Upper lobe of left lung (tissue), 6 donors: ENCODE data around the gene VCAM1. TPM values are rescaled to one million over a fixed set of nuclear protein-coding genes. Genes with fewer than 3 reads are reported as not detected.

ENCODE experiments used
- ATAC-seq, 2 donors: fragments of 200-7000 bp; cut with Tn5 transposase; one replicate each; pipeline ENCODE4 v1.9.1; 2022; ENCODE audit warnings: mild to moderate bottlenecking in 2 of 2, moderate library complexity in 2 of 2; ENCODE audit not compliant: low FRiP score in 2 of 2
- DNase-seq, 2 donors: peaks; one replicate each; pipeline ENCODE4 v3.0.0-alpha.2; 2019 to 2020
- H3K27ac ChIP-seq, 4 donors: fragments of 200-600 bp; sonication (generic); one replicate each; pipeline ENCODE4 v1.5.1; 2016 to 2019
- H3K27me3 ChIP-seq, 4 donors: fragments of 200-600 bp; sonication (generic); one replicate each; pipeline ENCODE4 v1.5.1; 2017 to 2019
- H3K36me3 ChIP-seq, 4 donors: fragments of 200-600 bp; sonication (generic); one replicate each; pipeline ENCODE4 v1.5.1; 2016 to 2019
- H3K4me1 ChIP-seq, 4 donors: fragments of 200-600 bp; sonication (generic); one replicate each; pipeline ENCODE4 v1.5.1; 2018 to 2019
- H3K4me3 ChIP-seq, 4 donors: fragments of 200-600 bp; sonication (generic); one replicate each; pipeline ENCODE4 v1.5.1; 2017 to 2019; ENCODE audit warnings: mild to moderate bottlenecking in 2 of 4, moderate library complexity in 1 of 4
- H3K9me3 ChIP-seq, 4 donors: fragments of 200-600 bp; sonication (generic); one replicate each; pipeline ENCODE4 v1.5.1; 2018 to 2019
- EP300 ChIP-seq, 4 donors: sonication (generic); formaldehyde crosslinking; IDR thresholded peaks; one replicate each; pipeline ENCODE4 v1.5.1; 2017; ENCODE audit warnings: antibody characterized with exemption in 4 of 4, control low read depth in 2 of 4
- POLR2A ChIP-seq, 4 donors: fragments of 450-650 bp; IDR thresholded peaks; one replicate each; pipeline ENCODE4 v1.5.1; 2016 to 2017; ENCODE audit warnings: antibody characterized with exemption in 4 of 4, mild to moderate bottlenecking in 2 of 4
- POLR2AphosphoS5 ChIP-seq, 2 donors: sonication (generic); formaldehyde crosslinking; IDR thresholded peaks; one replicate each; pipeline ENCODE4 v1.5.1; 2017; ENCODE audit warnings: antibody characterized with exemption in 2 of 2
- WGBS, 2 donors: methylation state at CpG; one replicate each; pipeline ENCODE4 v1.1.5; 2017 to 2018; 5-methylcytosine and 5-hydroxymethylcytosine counted together
- total RNA-seq, 6 donors: library from RNA; depleted of rRNA in 4 of 6; stranded (reverse); fragments of >200 nt in 4 of 6; gene quantifications; one replicate each; pipeline versions ENCODE4 v1.1.0 to v1.2.1, GENCODE V29; 2016 to 2021
- TF ChIP-seq, protein P1 (sequence below), 6 experiments: fragments of 450-650 bp in 4 of 6; fragments of 200-600 bp in 2 of 6; sonication (generic) in 2 of 6; IDR thresholded peaks; one replicate each; pipeline ENCODE4 v1.5.1; 2016 to 2019; ENCODE audit warnings: antibody characterized with exemption in 6 of 6
- donor health status: DM: no; HTN: no; CAD: no; lungs with moderate emphysema.
- donor health status: DM: no; HTN: yes; CAD: no; lungs with severe emphysema.

The VCAM1 gene
- total RNA-seq, 6 donors from 2014 or later = 1.0 to 12.5 (median 3.2) TPM

GRCh38 chr1:100746542-100746932 is 27.0 kb downstream of the VCAM1 start:
- no peak for TF ChIP-seq POLR2A (IDR thresholded peaks at IDR 0.05)
- TF ChIP-seq POLR2AphosphoS5 (IDR thresholded peaks at IDR 0.05) = no peak
- no peak for TF ChIP-seq EP300 (IDR thresholded peaks at IDR 0.05)
- TF ChIP-seq, protein P1, sequence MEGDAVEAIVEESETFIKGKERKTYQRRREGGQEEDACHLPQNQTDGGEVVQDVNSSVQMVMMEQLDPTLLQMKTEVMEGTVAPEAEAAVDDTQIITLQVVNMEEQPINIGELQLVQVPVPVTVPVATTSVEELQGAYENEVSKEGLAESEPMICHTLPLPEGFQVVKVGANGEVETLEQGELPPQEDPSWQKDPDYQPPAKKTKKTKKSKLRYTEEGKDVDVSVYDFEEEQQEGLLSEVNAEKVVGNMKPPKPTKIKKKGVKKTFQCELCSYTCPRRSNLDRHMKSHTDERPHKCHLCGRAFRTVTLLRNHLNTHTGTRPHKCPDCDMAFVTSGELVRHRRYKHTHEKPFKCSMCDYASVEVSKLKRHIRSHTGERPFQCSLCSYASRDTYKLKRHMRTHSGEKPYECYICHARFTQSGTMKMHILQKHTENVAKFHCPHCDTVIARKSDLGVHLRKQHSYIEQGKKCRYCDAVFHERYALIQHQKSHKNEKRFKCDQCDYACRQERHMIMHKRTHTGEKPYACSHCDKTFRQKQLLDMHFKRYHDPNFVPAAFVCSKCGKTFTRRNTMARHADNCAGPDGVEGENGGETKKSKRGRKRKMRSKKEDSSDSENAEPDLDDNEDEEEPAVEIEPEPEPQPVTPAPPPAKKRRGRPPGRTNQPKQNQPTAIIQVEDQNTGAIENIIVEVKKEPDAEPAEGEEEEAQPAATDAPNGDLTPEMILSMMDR (IDR thresholded peaks at IDR 0.05) = no peak
- no peak for ATAC-seq
- Histone ChIP-seq H3K27ac (no peak overlapping the region), H3K27me3 (no peaks in the 10 kb centered on the region), H3K36me3 (no peaks in the 10 kb centered on the region), H3K4me1 (no peaks in the 10 kb centered on the region), H3K9me3 (no peaks in the 10 kb centered on the region), H3K4me3 (no peak overlapping the region)
- 58 to 66% methylated on average over 3 of the region's 3 CpGs for WGBS, 2 donors
- DNase-seq = no peak

- Histone ChIP-seq H3K27me3 (no peaks in the 10 kb centered on the region), H3K4me3 (no peak overlapping the region), H3K4me1 (no peaks in the 10 kb centered on the region), H3K36me3 (no peaks in the 10 kb centered on the region), H3K27ac (no peak overlapping the region), H3K9me3 (no peaks in the 10 kb centered on the region)
- no peak for ATAC-seq
- WGBS, 2 donors = 97 to 99% methylated on average over 2 of the region's 2 CpGs
- no peak for DNase-seq
- TF ChIP-seq, protein P1 (IDR thresholded peaks at IDR 0.05) = no peak
- no peak for TF ChIP-seq POLR2A (IDR thresholded peaks at IDR 0.05)
- TF ChIP-seq POLR2AphosphoS5 (IDR thresholded peaks at IDR 0.05) = no peak
- no peak for TF ChIP-seq EP300 (IDR thresholded peaks at IDR 0.05)
Measured at GRCh38 chr1:100747771-100748170, 28.2 kb downstream of the VCAM1 start.

GRCh38 chr1:100750005-100750885 is 30.7 kb downstream of the VCAM1 start:
- no peaks in the 10 kb centered on the region for H3K36me3 ChIP-seq
- no peaks in the 10 kb centered on the region for H3K9me3 ChIP-seq
- no peak for ATAC-seq
- TF ChIP-seq EP300 (IDR thresholded peaks at IDR 0.05) (no peak), POLR2AphosphoS5 (IDR thresholded peaks at IDR 0.05) (no peak), POLR2A (IDR thresholded peaks at IDR 0.05) (no peak)
- TF ChIP-seq, protein P1 (IDR thresholded peaks at IDR 0.05) = no peak
- H3K27me3 ChIP-seq = no peaks in the 10 kb centered on the region
- H3K27ac ChIP-seq = no peak overlapping the region
- DNase-seq = no peak
- no peaks in the 10 kb centered on the region for H3K4me1 ChIP-seq
- no peak overlapping the region for H3K4me3 ChIP-seq
- 92 to 96% methylated on average over 9 of the region's 9 CpGs for WGBS, 2 donors

- no peak overlapping the region for H3K4me3 ChIP-seq
- H3K4me1 ChIP-seq = no peaks in the 10 kb centered on the region
- H3K27me3 ChIP-seq = no peaks in the 10 kb centered on the region
- 91 to 92% methylated on average over 5 of the region's 5 CpGs for WGBS, 2 donors
- no peaks in the 10 kb centered on the region for H3K36me3 ChIP-seq
- H3K27ac ChIP-seq = no peak overlapping the region
- DNase-seq (no peak), ATAC-seq (no peak)
- no peaks in the 10 kb centered on the region for H3K9me3 ChIP-seq
- TF ChIP-seq POLR2A (IDR thresholded peaks at IDR 0.05) (no peak), EP300 (IDR thresholded peaks at IDR 0.05) (no peak), POLR2AphosphoS5 (IDR thresholded peaks at IDR 0.05) (no peak)
- TF ChIP-seq, protein P1 (IDR thresholded peaks at IDR 0.05) = no peak
Measured at GRCh38 chr1:100752791-100753190, 33.2 kb downstream of the VCAM1 start.

GRCh38 chr1:100757946-100758345 is 38.4 kb downstream of the VCAM1 start:
- ATAC-seq = no peak
- Histone ChIP-seq H3K4me1 (no peaks in the 10 kb centered on the region), H3K9me3 (no peaks in the 10 kb centered on the region), H3K36me3 (no peaks in the 10 kb centered on the region), H3K4me3 (no peak overlapping the region), H3K27ac (no peak overlapping the region), H3K27me3 (no peaks in the 10 kb centered on the region)
- 93 to 95% methylated on average over 4 of the region's 4 CpGs for WGBS, 2 donors
- TF ChIP-seq POLR2AphosphoS5 (IDR thresholded peaks at IDR 0.05) (no peak), POLR2A (IDR thresholded peaks at IDR 0.05) (no peak), EP300 (IDR thresholded peaks at IDR 0.05) (no peak)
- TF ChIP-seq, protein P1 (IDR thresholded peaks at IDR 0.05) = no peak
- no peak for DNase-seq
